Right forelimb (tissue), 1 donor: ENCODE measurements around the gene STK38L.

Experiments used
- DNase-seq: peaks from one replicate; pipeline ENCODE4 v3.0.0-alpha.2; 2018

STK38L gene

DNA sequence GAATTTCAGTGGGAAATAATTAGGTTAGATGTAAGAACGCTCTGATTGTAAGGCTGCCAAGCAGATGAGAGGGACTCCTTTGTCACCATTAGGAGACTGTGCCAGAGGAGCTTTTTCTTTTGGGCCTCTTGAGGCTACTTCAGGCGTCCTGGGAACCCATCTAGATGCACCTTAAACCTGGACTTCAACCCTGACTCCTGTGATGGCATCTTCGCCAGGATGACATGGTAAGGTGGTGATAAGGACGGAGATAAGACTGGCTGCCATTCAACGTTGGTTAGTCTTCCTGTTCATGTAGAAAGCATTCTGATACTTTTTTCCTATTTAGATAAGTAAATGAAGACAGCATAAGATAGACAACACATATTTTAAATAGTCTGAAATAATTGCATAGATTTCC is 36.3 kb downstream of the STK38L start:
- DNase-seq: no peak

DNA sequence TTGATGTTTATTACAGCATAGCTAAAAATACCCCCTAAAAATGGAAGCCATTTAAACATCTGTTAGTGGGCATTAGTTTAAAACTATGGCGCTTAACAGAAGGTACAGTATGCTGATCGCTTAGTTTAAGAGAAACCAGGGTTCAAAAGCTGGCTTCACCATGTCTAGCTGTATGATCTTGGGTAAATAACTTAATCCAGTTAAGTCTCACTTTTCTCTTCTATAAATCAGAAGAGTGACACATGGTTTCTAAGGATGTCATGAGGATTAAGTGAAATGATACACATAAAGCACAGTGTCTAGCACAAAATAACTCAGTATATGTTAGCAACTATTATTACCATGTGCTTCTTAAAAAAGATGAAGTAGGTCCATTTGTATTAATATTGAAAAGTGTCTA is 38.7 kb downstream of the STK38L start:
- no peak for DNase-seq

DNA sequence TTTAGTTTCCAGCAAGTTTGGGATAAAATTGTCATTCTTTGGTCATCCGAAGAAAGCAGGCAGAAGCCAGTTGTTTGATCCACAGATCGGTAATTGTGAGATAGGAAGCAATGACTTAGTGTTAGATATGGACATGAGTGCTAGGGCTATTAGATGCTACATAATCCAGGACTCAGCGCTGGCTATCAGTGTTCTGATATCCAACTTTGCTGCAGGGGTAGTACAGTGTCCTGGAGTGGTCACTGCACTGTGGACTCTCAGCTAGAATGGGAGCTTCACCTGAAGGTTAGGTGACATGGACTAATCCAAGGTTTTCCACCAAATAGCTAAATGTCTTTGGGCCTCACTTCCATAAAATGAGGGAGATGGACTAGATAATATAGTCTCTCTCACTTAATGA is 39.9 kb downstream of the STK38L start:
- no peak for DNase-seq

DNA sequence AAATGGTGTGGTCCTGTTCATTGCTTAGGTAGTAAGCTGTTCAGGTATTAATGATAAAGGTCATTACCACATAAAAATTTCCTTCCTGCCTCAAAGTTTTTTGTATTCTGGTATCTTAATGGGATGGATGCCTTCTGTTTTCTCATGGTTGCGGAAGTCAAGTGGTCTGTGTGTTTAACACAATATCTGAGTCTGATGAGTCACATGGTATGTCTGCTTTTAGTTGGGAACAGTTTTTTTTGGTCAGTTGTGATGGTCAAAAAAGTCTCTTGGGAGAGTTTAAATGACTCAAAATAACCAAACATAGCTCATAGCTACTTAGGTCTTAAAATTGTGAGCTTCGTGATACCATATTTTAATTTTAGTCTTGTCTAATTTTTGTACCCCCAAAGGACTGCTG is 40.7 kb downstream of the STK38L start:
- no peak for DNase-seq

DNA sequence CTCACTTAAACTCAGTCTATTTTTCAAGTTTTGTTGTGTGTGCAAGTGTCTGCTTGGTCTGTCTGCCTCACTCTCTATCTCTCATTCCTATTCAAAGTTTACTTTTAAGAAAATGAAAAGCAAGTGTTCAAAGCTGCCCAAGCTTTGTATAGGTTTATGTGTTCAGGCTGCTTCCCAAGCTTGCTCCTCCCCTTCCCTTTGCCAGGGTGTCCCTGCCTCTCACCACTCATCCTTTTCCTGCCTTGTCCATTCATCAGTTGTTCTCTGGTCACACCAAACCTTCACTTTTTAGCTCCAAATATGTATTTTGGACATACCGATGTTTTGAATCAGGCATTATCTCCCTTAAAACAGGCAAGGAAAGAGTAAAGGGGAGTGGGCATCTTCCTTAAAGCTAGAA is 41.3 kb downstream of the STK38L start:
- no peak for DNase-seq

DNA sequence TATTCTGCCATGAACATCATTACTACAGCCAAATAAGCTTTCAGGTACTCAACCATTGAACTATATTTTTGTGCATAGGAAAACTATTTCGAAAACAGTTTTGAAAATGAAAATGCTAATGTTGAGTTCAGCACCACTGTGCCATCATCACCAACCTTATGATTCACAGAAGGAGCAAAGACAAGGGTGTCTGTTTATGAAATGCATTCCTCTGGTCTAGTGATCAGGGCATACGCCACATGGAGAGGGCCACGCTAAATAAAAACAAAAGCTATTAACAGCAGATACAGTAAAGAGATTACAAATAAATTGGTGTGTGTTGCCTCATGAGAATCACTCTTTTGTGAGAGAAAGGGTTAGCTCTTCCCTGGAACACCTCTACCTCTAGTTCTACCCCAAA is 45.3 kb downstream of the STK38L start:
- DNase-seq: no peak

DNA sequence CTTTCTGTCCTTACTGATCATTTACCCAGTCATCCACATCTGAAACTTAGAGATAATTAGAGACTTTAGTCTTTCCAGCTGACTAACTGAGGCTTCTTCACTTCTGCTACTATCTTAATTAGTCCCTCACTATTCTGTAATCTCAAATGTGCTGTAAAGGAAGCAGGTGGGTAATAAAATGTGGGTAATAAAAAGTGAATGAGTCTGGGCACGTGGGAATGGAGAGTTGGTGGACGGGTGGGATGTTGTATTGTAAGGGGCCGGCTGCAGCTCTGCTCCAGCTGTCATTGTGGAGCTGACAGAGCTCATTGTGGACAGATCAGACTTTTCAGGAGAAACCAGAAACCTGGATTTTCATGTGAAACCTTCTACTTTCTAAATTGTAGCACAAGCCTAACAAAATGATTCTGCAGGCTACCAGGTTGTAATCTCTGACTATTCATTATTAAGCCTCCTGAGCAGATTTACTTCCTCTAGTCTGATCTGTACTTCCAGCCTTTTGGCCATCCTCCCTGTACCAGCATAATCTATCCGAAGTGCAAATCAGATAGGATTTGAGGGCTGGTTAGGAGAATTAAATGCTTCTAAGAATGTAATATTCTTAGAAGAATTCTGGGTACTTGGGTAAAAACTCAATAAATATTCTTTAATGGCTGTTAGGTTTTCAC is 46.5 kb downstream of the STK38L start:
- no peak for DNase-seq

DNA sequence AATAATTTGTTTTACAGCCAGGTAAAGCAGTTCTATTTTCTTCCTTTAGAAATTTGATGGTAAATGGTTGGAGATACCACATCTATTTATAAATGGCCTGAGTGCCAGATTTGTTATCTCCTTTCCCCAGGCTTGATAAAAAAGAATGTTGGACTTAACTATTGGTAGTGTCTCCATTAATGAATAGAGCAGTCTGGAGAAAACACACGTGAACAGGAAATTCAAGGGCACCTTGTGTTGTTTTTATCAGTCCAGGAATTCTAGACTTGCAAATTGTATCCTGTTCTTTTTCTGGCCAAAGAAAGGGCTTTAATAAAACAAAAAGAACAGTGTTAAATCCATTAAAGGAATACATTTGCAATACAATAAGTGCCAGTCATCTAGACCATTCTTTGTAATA is 47.8 kb downstream of the STK38L start:
- no peak for DNase-seq

DNA sequence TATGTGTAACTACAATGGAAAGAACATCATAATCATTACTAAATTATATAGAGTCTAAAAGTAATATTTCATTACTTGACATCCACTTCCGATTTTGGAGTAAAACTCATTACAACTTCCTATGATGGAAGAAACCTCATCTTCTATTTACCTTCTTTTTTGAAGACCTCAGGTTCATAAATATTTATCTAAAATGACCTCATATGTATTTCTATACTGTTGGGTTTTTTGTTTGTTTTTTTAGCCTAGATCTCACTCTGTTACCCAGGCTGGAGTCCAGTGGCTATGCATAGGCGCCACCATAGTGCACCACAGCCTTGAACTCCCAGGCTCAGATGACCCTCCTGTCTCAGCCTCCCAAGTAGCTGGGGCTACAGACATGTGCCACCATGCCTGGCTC is 48.6 kb downstream of the STK38L start:
- no peak for DNase-seq

DNA sequence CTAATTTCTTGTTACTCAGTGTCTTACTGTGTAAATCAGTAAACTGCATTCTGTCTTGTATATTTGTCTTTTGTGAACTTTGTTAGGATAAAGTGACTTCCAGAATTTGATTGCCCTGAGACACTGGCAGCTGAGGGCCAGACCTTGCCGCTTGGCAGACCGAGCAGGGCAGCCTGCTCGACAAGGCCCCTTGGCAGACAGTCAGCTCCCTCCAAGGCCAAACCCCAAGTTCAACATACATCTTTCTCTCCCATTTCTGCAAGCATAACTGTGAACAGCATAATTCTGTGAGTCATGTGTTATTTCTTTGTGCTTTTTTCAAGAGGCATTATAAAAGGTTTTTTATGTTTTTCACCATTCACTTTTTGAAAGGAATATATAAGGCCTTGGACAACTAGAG is 49.4 kb downstream of the STK38L start:
- no peak for DNase-seq

DNA sequence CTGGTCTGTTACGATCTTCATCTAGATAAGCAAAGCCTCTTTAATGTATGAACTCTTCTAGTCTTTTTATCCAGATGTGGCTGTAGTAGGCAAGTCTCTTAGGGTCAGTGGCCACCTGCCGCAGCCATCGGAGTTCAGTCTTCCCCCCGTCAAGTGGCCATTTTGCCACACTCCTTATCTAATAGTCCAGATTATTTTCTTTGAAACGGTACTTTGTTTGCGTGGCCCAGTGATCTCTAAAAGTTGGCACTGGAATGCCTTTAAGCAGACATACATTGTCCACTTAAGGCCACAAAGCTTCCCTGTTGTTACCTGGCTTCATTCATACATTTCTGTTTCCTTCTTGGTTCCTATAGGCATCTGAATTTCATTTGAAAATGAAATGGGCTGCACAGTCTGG is 52.6 kb downstream of the STK38L start:
- DNase-seq: no peak

DNA sequence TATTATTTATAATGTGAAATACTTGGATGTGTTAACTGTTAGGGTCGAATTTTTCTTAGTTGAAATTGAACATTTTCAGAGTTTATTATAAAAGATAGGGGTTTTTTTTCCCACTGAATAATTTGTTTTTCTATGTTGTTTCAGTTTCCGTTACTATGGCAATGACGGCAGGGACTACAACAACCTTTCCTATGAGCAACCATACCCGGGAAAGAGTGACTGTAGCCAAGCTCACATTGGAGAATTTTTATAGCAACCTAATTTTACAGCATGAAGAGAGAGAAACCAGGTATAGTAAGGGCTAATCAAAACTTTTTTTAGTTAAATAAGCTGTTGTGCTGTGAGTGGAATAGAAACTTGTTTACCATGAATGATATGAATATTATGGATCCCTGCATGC is 53.5 kb downstream of the STK38L start:
- no peak for DNase-seq

DNA sequence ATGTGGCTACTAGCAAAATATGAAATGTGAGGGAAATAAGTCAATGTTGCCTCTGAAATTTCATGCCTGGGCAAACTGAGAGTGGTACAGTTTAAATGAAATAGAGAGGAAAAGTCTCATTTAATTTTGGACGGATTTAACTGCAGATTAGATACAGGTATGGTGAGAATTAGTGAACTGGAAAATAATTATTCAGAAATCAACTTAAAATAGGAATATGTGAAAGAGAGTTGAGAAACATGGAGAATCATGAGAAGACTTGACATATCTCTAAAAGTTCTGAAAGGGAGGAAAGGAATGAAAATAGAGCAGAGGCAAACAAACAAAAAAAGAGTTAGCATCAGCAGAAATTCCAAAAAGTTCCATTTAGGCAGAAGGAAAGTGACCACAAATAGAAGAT is 55.0 kb downstream of the STK38L start:
- DNase-seq: no peak

DNA sequence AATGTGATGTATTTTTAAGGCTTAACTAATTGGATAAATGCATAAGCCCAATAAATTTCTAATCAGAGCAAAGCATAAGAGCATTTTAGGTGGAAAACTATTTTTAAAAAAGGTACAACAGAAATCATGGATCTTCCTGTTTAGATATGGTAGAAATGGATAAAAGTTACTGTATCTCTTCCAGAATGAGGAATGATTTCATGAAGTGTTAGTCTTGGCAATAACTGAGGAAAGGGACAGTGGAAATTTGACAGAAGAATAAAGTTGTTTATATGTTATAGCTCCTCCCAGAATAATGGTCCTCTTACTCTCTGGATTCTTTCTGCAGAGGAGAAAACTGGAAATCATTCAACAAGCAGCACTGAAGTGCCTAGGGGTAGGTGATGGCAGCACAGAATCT is 56.1 kb downstream of the STK38L start:
- DNase-seq: no peak

DNA sequence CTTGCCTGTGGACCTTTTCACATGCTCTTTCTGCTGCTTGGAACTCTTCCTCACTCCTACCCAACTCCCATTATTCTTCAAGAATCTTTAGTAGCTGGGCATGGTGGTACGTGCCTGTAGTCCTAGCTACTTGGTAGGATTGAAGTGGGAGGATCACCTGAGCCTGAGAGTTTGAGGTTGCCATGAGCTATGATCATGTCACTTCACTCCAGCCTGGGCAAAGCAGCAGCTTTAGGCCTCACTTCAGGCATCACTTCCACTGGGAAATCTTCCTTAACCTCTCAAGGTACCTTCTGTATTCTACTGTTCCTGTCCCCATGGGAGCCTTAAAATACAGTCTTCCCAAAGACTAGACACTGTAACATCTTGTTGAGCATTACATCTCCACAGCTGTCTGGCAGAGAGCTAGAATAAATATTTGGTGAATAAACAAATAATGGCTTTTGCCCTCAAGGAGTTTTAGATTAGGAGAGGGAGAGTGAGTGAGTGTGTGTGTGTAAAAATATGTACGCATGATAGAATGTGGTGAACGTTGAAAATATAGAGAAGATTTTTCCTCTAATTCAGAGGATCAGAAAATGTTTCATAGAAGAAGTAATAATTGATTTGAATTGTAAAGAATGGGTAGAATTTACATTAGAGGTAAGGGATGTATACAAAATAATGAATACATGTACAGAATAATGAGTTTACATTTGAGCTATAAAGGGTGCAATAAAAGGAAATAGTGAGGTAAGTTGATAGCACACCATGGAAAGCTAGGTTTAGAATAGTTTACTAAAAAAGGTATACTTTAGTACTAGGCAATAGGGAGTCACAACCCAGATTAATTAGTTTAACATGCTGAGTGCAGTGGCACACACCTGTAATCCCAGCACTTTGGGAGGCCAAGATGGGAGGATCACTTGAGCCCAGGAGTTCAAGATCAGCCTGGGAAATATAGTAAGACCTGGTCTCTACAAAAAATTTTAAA is 59.3 kb downstream of the STK38L start:
- DNase-seq: no peak

DNA sequence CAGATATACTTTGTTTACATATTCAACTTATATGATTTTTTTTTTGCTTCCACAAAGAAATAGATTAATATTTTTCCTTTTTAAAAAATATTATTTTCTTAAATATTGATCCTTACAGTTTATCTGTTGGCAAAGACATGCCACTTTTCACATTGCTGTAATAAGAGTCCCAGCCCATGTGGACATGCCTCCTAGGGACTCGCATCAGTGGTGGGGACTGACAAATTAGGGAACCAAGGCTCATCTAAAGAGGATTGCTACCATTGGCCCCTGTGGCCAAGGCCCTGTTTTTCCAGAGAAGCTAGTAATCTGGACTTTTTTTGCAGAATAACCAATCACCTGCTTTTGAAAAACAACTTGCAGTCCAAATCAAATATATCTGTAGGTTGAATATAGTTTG is 60.8 kb downstream of the STK38L start:
- no peak for DNase-seq

DNA sequence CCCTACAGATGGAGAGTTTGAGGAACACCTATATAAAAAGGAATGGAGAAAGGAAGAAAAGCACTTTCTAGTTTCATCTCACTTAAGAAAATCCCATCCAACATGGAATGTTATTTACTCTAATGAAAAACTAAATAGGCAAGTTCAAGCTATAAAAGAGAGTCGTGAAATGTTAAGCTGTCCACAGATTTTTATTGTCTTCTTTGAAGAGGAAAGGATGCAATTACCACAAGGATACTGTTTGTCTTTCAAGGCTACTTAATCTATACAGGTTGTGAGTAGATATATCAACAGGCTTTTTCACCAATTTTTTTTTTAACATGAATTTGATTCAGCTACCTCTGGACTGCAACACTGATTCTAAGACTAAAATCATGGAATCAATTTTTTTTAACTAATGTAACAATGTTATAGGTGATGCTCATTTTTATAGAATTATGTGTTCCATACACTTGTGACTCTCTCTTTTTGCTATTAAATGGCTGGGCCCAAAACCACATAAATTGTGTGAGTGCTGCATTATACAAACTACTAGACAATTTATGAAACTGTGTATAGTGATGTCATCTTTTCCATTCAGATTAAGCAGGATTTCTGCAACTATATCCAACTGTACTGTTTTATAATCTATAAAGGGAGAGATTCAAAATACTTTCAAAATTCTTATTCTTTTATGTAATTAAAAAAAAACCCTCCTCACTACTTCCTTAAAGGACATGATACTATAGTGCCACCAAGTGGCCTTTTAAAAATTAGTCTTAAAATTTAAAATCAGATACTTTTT is 61.8 kb downstream of the STK38L start:
- no peak for DNase-seq

DNA sequence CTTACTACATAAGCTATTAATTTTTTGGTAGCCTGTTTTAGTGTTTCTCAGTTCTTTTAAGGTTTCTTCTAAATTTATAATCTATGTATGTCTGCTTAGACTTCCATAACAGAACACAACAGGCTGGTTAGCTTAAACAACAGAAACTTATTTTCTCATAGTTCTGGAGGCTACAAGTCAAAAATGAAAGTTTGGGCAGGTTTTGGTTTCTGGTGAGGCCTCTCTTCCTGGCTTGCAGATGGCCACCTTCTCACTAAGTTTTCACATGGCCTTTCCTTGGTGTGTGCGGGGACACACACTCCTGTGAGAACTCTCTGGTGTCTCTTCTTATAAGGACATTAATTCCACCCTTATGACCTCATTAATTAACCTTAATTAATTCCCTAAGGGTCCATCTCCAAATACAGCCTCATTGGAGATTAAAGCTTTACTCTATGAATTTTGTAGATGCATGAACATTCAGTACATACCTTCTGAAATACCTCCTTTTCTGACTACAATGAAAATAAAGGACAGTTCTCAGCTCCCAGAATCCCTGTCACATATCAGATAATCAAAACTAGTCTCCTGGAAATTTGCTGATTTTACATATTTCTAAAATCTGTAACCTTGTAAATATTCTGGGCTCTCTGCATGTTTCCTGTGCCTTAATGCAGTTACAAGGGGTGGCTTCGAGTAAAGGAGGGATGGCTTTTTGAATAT is 65.4 kb downstream of the STK38L start:
- DNase-seq: no peak

DNA sequence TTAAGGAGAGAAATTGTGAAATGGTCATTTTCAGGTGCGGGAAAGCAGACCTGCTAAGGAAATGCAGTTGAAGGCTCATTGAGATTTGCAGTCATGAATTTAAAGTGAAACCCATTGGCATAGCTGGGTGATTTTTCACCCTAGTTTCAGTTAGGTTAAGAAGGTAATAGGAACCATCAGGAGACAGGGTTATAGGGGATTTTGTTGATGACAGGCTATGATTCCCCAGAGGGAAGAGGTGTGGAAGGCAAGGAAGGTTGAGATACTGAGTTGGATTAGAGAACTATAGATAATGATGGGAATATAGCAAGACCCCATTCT is 65.9 kb downstream of the STK38L start:
- no peak for DNase-seq

DNA sequence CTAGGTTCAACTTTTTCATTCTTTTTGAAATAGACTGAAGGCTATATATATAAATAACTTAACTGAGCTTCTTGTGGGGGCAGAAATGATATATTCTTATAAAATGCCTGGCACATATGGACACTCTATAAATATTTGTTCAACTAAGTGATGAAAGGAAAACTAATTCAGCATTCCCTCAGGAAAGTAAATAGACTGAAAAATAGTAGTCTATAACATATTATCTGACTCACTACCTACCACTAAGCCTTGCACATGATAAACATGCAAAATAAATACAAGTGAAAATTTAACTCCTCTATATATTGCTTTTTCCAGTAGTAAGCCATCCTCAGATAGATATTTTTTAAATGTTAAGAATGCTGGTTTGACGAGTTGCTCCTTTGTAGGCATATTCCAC is 72.9 kb downstream of the STK38L start:
- DNase-seq: no peak

DNA sequence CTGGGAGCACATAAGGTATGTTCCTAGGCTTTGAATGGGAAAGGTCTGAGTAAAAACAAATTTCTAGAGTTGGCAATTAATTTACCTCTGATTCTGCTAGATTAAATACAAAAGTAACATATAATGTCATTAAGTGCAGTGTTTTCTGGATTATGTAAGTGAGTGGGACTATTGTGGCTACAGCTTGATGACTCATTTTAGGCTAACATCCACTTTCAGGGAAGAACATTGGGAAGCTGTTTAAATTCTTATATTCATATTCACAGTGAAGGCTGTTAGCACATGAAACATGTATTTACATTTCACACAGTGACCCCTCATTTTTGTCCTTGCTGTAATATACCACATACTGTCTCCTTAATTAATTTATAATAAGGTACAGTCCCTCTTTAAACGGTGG is 75.3 kb downstream of the STK38L start:
- no peak for DNase-seq

DNA sequence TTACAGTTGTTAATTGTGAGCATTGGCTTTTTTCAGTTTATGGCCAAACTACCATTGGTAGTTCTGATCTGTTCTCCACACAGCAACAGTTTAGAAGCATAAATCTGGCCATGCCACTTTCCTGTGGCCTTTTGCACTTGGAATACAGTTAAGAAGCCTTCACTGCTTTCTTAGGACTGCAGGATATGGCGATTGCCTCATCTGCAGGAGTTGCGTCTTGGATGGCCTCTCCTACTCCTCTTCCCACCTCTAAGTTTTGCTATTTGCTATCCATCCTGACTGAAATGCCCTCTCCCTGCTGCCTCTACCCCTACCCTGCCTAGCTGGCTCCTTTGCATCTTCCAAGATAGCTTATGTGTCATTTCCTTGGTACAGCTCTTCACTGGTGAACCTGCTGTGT is 75.8 kb downstream of the STK38L start:
- DNase-seq: no peak

DNA sequence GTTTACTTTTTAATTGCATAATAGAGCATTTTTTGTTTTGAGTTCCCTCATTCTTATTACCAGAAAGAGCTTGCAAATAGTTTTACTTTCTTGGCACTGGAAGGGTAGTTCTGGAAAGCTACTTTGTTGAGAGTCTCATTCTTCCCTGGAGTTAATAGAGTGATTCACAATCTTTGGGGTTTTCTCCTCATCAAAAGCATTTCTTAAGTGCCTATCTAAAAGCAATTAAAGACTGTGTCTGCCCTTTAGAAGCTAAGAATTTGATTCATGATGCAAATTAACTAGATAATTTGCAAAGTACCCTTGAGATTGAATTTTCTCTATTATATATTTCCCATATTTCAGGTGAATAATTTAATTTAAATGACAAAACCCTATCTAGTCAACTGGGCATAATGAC is 80.4 kb downstream of the STK38L start:
- DNase-seq: no peak
